ENCODE measurements around the gene GADD45G.
A peak's percentile ranks its signal among the peaks of the same experiment; 100 is the strongest.

Gene GADD45G

GRCh38 chr9:89632192-89632733 is 27.5 kb downstream of the GADD45G start:
- DNase-seq, result no peak

GRCh38 chr9:89632736-89633135 is 27.9 kb downstream of the GADD45G start:
- no peak for DNase-seq

GRCh38 chr9:89633404-89633803 is 28.6 kb downstream of the GADD45G start:
- DNase-seq, result no peak

- no peak for DNase-seq
Measured at GRCh38 chr9:89633920-89634319, 29.1 kb downstream of the GADD45G start.

GRCh38 chr9:89634995-89635742 is 30.4 kb downstream of the GADD45G start:
- no peak for DNase-seq

- DNase-seq, result no peak
Measured at GRCh38 chr9:89635816-89636215, 31.0 kb downstream of the GADD45G start.

- DNase-seq, result no peak
Measured at GRCh38 chr9:89637787-89638186, 33.0 kb downstream of the GADD45G start.

GRCh38 chr9:89638359-89638758 is 33.5 kb downstream of the GADD45G start:
- no peak for DNase-seq

- DNase-seq, result no peak
Measured at GRCh38 chr9:89638893-89639292, 34.1 kb downstream of the GADD45G start.

- DNase-seq, result no peak
Measured at GRCh38 chr9:89639367-89639795, 34.6 kb downstream of the GADD45G start.

- DNase-seq, result no peak
Measured at GRCh38 chr9:89639961-89640360, 35.1 kb downstream of the GADD45G start.

GRCh38 chr9:89640361-89640760 is 35.5 kb downstream of the GADD45G start:
- DNase-seq, result no peak

GRCh38 chr9:89640801-89641200 is 36.0 kb downstream of the GADD45G start:
- DNase-seq, result no peak

- no peak for DNase-seq
Measured at GRCh38 chr9:89641980-89642379, 37.2 kb downstream of the GADD45G start.

- no peak for DNase-seq
Measured at GRCh38 chr9:89642789-89643188, 38.0 kb downstream of the GADD45G start.

- DNase-seq, result no peak
Measured at GRCh38 chr9:89646189-89646939, 41.6 kb downstream of the GADD45G start.

- DNase-seq, result no peak
Measured at GRCh38 chr9:89647366-89648128, 42.7 kb downstream of the GADD45G start.

- no peak for DNase-seq
Measured at GRCh38 chr9:89648247-89649000, 43.6 kb downstream of the GADD45G start.

GRCh38 chr9:89649039-89649691 is 44.4 kb downstream of the GADD45G start:
- peak; percentile 24 for DNase-seq

- DNase-seq, result no peak
Measured at GRCh38 chr9:89654025-89654662, 49.3 kb downstream of the GADD45G start.

Measured in OCI-M1 (cell line).